ENCODE data around the gene RAB7B. TPM values are rescaled to one million over a fixed set of nuclear protein-coding genes. Genes with fewer than 3 reads are reported as not detected.

The RAB7B gene
- total RNA-seq, 2 experiments from 2014 or later, result not detected

- no peak for DNase-seq (ENCODE audit: low spot score)
- no peaks in the 10 kb centered on the region for H3K79me2 ChIP-seq (ENCODE audit: insufficient read depth, low read depth, low read length)
- TF ChIP-seq EZH2phosphoT487 (IDR thresholded peaks at IDR 0.05; ENCODE audit: borderline replicate concordance, low read depth, low read length), result no peak
- TF ChIP-seq, protein P1, sequence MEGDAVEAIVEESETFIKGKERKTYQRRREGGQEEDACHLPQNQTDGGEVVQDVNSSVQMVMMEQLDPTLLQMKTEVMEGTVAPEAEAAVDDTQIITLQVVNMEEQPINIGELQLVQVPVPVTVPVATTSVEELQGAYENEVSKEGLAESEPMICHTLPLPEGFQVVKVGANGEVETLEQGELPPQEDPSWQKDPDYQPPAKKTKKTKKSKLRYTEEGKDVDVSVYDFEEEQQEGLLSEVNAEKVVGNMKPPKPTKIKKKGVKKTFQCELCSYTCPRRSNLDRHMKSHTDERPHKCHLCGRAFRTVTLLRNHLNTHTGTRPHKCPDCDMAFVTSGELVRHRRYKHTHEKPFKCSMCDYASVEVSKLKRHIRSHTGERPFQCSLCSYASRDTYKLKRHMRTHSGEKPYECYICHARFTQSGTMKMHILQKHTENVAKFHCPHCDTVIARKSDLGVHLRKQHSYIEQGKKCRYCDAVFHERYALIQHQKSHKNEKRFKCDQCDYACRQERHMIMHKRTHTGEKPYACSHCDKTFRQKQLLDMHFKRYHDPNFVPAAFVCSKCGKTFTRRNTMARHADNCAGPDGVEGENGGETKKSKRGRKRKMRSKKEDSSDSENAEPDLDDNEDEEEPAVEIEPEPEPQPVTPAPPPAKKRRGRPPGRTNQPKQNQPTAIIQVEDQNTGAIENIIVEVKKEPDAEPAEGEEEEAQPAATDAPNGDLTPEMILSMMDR (conservative IDR thresholded peaks at IDR 0.05; ENCODE audit: low read length), result no peak
- intact Hi-C loops (cut with micrococcal nuclease; ENCODE audit: unreplicated experiment), result no loop called here
- no peak overlapping the region for H3K4me3 ChIP-seq (ENCODE audit: low read depth, low read length, poor library complexity, severe bottlenecking)
- H3K4me2 ChIP-seq (ENCODE audit: low read length), result peak overlapping the region; percentile 53; the same call in 1 of the 2 replicates
- BruUV-seq (replicated peaks), result no TSS peak
- peaks cover 60% of the 10 kb centered on the region for H3K4me1 ChIP-seq (ENCODE audit: insufficient read depth, low read length, poor library complexity, severe bottlenecking)
- H3K9me3 ChIP-seq (ENCODE audit: low read length), result no peaks in the 10 kb centered on the region
- H2AFZ ChIP-seq (ENCODE audit: low read length), result peak overlapping the region; percentile 22; the same call in 1 of the 2 replicates
- ChIA-PET POLR2A (interaction anchor here (0.7 to 3.2 kb wide), 5 partner anchors 13 to 73 kb away, joined by 3 to 18 read pairs (median 3); no protein-coding TSS in a partner anchor), CTCF (ENCODE audit: unreplicated experiment) (no interaction called here)
- H3K36me3 ChIP-seq (ENCODE audit: insufficient read depth, low read length), result no peaks in the 10 kb centered on the region; the same call in 1 of the 2 replicates
- no peaks in the 10 kb centered on the region for H4K20me1 ChIP-seq (ENCODE audit: insufficient read depth, low read length)
- H3K27ac ChIP-seq (ENCODE audit: low read depth, low read length, poor library complexity, severe bottlenecking), result no peak overlapping the region
- no peaks in the 10 kb centered on the region for H3K9me2 ChIP-seq (ENCODE audit: insufficient read depth, low read length)
Measured at GRCh38 chr1:206032380-206033140, 29.4 kb upstream of the RAB7B start.

DNA sequence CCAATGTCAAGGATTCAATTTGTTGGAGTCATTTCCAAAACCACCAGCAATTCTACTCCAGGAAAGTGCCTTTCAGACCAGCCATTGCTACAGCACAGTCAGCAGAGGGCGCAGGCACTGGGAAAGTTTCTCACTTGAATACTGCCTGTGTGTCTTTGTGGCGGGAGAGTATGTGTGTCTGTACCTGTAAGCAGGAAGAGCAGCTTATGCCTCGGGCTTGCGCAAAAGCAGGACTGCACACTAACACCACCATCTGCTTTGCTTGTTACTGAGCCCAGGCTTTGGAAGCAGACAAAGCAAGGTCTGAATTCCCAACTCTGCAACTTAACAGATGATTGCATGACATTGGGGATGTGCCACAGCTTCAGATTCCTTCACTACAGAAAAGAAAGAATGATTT, 27.5 kb upstream of the RAB7B start:
- Histone ChIP-seq H3K9me2 (ENCODE audit: insufficient read depth, low read length) (no peaks in the 10 kb centered on the region), H3K4me3 (ENCODE audit: low read depth, low read length, poor library complexity, severe bottlenecking) (no peak overlapping the region), H3K4me1 (ENCODE audit: insufficient read depth, low read length, poor library complexity, severe bottlenecking) (peaks cover 43% of the 10 kb centered on the region), H4K20me1 (ENCODE audit: insufficient read depth, low read length) (no peaks in the 10 kb centered on the region), H3K4me2 (ENCODE audit: low read length) (peak overlapping the region; percentile 53), H3K9me3 (ENCODE audit: low read length) (no peaks in the 10 kb centered on the region), H3K27ac (ENCODE audit: low read depth, low read length, poor library complexity, severe bottlenecking) (peak overlapping the region; percentile 1), H2AFZ (ENCODE audit: low read length) (peak overlapping the region; percentile 82; the same call in 1 of the 2 replicates), H3K79me2 (ENCODE audit: insufficient read depth, low read depth, low read length) (no peaks in the 10 kb centered on the region), H3K36me3 (ENCODE audit: insufficient read depth, low read length) (no peaks in the 10 kb centered on the region; the same call in 1 of the 2 replicates)
- BruUV-seq (replicated peaks), result no TSS peak
- CTCF ChIA-PET (ENCODE audit: unreplicated experiment), result interaction anchor here (0.5 to 2.8 kb wide), 8 partner anchors 10 to 1829 kb away, joined by 3 to 16 read pairs (median 3); partner anchors contain the start of gene RAB7B
- POLR2A ChIA-PET, result interaction anchor here (1.1 to 3.2 kb wide), 5 partner anchors 15 to 32 kb away, joined by 4 to 18 read pairs (median 5); no protein-coding TSS in a partner anchor
- DNase-seq (ENCODE audit: low spot score), result peak; percentile 93
- TF ChIP-seq EZH2phosphoT487 (IDR thresholded peaks at IDR 0.05; ENCODE audit: borderline replicate concordance, low read depth, low read length), result no peak
- TF ChIP-seq, protein P1 (conservative IDR thresholded peaks at IDR 0.05; ENCODE audit: low read length), result peak; percentile 99
- intact Hi-C loops (cut with micrococcal nuclease; ENCODE audit: unreplicated experiment), result loop anchor here (1.0 kb wide), 3 partner anchors 20 to 76 kb away; no protein-coding TSS in a partner anchor
